ENCODE measurements around the gene ATP6V1G2.
A peak's percentile ranks its signal among the peaks of the same experiment; 100 is the strongest.

The ATP6V1G2 gene

DNA sequence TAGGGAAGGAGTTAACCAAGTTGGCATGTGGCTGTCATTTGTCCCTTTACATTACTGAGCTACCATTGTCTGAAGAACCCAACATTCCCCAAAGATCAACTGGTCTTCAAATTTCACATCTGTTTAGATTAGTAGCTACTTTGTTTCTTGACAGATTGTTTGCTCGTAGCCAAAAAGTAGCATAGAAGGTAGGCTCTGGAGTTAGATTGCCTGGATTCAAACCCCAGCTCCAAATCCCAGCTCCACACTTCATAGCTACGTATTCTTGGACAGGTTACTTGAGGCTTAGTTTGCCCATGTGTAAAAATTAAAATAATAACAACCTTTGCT lies 2.1 kb upstream of the ATP6V1G2 start:
- no peak for DNase-seq (ENCODE audit: low read depth, low spot score)

DNA sequence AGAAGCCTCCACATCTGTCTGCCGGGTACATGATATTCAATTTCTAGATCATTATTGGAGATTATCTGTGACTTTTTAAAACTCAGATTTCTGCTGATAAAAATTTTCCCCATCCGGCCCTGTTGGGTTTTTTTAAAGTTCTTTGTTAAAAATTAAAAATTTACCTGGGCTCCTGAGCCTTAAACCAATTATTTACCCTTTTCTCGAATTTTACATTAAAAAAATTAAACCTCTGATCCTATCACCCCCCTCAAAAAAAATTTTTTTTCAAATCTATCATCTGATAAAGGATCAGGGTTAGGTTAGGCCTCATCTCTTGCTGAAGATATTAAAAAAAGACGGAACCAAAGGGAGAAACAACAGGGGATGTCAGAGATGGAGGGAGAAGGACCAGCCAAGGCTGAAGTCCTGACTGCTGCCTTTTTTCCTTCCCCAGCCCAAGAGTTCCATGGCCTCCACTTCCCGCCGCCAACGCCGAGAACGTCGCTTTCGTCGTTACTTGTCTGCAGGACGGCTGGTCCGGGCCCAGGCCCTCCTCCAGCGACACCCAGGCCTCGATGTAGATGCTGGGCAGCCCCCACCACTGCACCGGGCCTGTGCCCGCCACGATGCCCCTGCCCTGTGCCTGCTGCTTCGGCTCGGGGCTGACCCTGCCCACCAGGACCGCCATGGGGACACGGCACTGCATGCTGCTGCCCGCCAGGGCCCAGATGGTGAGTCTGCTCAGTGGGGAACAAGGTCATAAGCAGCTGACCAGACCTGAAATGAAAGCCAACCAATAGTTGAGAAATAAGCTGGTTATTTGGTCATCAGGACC lies 1.5 kb upstream of the ATP6V1G2 start:
- no peak for DNase-seq (ENCODE audit: low read depth, low spot score)

DNA sequence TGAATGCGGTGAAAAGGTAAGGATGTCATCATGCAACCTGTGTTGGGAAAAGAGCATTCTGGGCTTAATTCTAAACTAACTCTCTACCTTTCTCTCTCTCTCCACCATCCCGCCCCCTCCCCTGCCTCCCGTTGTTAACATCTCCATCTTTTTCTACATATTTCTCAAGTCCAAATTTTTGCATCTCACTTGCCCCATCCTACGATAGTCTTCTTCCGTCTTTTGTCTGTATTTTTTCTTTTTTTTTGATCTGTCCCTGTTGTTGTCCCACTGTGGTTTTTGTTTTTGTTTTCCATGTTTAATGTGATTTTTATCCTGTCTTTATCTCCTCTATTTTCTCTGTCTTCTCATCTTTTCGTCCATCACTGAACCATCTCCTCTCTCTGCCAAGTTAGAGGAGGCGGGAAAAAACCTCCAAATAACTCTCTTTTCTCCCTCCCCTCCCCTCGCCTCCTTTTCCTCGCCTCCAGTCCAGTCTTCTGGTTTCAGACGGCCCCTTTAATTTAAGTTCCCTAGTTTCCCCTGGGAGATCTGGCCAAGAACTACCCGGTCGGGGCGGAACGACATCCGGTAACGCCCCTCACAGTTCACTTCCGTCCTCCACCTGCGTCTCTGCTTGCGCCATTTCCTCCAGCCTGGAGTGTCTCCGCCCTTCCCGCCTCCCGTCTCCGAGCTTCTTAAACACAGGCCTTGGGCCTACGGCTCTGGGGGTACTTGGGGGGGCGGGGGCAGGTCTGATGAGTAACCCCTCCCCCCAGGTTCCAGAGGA lies 734 bp upstream of the ATP6V1G2 start, which contains the start of gene NFKBIL1:
Gene NFKBIL1, plus strand, starts transcription at position 651 of the 769 bp plus-strand sequence. Its CDS starts 87 bp downstream, at position 738.
- DNase-seq (ENCODE audit: low read depth, low spot score), result peak; percentile 96

DNA sequence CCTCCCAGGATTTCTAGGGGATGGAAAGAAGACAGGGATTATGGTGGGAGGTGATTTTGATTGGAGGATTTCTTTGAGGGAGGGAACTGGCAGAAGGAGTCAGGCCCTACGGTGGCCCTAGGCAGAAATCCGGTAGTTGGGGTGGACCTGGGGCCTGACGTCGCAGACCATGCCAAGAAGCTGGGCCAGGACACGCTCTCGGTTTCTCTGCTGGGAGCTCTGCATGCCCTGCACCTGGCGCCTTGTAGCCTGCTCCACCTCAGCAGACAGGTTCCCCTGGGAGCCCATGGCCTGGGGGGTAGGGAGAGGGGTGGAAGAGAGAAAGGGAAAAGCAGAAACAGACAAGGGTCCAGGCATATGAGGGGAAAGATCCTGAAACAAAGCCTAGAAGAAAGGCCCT lies 1.1 kb downstream of the ATP6V1G2 start:
- no peak for DNase-seq (ENCODE audit: low read depth, low spot score)

DNA sequence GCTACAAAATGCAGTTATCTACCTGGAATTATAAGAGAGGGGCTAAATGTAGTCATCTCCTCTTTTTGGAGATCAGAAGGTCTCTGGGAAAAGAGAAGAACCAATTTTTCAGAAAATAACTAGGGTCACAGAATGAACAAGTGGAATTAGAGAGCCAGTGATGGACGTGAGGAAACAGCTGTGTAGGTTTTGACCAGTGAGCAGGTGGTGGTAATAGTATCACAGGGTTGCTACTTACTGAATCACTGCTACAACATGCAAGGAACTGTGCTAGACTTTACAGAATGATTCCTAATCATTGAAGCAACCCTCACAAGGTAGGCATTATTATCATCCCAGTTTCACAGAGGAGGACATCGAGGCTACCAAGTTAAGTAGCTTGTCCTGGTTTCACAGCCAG lies 1.7 kb downstream of the ATP6V1G2 start:
- DNase-seq (ENCODE audit: low read depth, low spot score), result no peak

DNA sequence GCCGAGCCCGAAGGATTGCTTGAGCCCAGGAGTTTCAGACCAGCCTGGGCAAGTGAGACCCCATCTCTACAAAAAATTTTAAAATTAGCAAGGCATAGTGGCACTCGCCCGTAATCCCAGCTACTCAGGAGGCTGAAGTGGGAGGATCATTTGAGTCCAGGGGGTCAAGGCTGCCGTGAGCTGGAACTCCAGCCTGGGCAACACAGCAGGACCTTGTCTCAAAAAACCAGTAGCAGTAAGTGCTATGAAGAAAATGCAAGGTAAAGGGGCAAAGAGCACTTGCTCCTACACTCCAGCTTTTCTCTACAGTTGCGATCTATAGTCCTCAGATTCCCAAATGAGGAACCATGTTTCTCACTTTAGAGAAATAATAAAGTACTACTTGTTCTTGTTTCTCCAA lies 2.8 kb downstream of the ATP6V1G2 start:
- no peak for DNase-seq (ENCODE audit: low read depth, low spot score)

DNA sequence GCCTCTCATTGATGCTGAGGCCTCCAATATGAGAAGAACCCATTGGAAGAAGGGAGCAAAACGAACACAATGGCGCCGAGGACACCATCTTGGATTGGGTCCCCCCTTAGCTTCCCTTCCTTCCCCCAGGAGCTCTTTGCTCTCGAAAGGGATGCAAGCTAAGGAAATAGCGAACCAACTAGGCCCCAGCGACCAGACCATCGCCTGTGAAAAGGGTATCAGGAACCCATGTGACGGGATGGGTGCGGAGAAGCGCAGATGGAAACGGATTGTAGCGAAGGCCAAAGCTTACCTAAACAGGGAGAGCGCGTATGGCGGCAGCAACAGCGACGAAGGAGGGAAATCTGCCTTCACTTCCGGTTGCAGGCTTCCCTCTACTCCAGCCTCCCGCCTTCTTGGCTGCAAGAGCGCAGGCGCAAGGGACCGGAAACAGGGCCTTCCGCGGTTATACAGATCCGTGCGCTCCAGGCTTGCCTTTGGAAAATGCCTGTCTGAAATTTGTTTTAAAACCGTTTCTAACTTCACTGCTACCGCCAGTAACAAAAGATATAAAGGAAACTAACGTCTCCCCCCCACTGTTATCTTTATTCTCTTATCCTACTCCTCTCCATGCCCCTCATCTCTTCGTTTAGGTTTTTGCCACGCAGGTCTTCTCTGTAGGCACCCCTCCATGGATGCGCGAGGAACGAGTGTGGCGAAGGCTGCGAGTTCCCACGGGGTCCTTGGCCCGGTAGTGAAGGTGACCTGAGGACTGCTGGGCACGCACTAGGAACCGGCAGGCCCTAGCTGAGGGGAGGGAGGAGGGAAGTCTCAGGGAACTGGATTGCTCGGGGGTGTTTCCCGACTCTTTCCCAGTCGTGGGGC lies 4.5 kb downstream of the ATP6V1G2 start, which contains the start of gene DDX39B:
Gene DDX39B, minus strand, starts transcription at position 346 of the 864 bp plus-strand sequence. CDS start 1,471 bp downstream, outside the sequence.
- peak; percentile 95 for DNase-seq (ENCODE audit: low read depth, low spot score)

DNA sequence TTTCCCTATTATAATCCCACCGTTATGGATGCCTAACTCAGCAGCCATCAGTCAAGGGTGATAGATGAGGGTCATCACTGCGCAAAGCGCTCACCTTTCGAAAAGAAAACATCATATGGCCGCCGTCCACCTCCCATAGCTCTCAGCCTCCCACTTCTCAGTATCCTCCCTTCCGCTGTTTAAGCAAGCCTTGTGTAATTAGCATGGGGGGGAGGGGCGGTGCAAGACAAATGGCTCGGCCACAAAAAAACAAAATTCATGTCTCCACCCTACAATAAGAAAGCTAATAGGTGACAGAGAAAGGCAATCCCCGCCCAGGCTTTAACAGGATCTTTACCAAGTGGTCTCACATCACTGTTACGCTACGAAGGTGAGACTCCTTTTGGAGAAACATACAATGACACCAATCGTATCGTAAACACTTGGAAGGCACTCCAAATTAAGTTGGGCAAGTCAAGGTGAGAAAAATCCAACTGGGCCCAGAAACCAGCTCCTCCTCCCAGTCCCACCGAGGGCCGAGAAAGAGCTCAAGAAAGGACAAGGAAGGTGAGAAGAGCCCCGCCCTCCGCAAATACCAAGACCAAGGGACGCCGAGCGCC lies 5.2 kb downstream of the ATP6V1G2 start:
- no peak for DNase-seq (ENCODE audit: low read depth, low spot score)

DNA sequence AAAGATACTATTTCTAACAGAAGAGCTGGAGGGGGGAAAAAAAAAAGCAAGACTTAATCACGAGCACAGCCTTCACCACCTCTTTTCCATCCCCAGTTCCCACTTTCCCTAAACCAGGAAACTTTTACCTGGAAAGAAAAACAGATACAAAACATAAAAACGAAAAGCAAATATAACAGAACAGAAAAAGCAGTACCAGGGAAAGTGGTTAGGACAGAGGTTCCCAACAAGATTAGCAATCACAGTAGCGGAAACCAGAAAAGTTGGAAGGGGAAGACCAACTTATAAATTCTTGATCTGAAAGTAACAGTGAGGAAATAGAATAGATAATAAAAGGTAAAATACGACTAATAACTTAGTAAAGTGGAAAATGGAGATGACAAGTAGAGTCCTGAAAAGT lies 5.8 kb downstream of the ATP6V1G2 start:
- DNase-seq (ENCODE audit: low read depth, low spot score), result no peak

DNA sequence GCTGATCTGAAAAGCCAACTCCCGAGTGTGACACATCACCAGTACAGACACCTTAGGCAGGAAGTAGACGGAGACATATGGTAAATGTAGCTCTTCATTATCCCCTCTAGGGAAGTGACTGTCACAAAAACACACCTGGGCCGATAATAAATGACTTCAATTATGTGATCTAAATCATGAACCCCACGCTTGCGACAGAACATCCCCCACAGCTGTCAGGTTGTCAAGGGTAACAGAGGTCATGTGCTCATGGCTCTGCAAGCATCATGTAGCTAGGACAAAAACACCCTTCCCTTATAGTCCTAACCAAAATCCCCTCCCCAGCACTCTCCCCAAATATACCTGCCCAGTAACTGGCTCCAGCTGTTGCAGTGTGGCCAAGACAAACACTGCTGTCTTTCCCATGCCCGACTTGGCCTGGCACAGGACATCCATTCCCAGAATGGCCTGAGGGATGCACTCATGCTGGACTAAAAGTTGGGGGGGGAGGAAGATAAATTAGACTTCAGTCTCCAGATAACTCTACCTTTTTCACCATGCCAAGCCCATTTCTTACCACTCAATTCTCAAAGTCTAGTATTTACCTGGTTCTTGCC lies 7.5 kb downstream of the ATP6V1G2 start:
- DNase-seq (ENCODE audit: low read depth, low spot score), result no peak

DNA sequence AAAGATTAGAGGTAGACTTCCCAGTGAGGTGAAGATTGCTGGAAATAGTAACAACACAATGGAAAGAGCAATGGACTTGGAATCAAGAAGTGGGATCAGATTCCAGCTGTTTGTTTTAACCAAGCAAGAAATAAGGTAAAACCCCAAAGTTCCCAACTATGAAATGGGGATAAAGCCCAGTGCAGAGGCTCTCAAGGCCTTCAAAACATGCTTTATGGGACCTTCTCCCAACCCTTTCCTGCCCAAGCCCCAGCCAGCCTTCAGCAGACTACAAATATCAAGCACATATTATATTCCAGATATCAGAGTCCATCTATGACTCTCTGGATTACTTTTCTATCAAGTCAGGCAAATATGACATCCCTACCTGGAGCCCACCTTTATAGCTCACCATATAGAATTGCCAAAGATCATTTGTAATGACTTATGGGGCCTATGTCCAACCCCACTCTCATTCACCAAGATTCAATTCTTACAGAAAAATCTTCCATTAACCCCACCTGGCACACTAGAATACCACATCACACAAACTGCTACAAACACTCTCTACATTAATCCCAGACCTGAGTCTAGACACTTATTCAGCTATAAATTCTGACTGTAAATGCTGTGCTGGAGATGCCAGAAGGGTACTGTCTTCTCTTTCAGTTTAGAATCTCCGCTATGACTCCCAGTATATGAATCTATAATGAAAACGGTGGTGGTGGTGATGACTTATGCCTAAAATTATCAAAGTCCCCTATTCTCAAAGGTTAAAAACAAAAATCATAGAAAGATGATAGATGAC lies 10.7 kb downstream of the ATP6V1G2 start:
- DNase-seq (ENCODE audit: low read depth, low spot score), result no peak

DNA sequence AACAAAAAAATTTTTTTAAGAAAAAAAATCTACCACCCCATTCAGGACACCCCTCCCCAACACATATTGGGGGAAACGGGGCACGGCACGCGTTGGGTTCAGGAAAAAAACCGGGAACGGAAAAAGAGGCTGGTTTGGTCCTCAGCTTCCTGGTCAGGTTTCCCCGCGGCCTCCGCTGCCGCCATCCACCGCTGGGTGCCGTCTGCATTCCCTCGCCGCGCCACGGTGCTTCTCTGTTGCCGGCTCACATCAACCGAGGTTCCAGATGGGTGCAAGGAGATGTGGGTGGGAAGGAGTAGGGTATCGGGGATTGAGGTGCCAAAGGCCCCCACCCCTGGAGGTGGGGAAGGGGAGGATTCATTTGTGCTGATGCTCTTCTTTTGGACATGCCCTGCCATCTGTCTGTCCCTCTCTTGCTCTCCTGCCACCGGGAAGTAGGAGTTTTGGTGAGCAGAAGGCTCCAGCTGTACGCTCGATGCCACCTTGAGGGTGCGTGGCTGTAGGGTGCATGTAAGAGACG lies 11.8 kb downstream of the ATP6V1G2 start:
- DNase-seq (ENCODE audit: low read depth, low spot score), result no peak

DNA sequence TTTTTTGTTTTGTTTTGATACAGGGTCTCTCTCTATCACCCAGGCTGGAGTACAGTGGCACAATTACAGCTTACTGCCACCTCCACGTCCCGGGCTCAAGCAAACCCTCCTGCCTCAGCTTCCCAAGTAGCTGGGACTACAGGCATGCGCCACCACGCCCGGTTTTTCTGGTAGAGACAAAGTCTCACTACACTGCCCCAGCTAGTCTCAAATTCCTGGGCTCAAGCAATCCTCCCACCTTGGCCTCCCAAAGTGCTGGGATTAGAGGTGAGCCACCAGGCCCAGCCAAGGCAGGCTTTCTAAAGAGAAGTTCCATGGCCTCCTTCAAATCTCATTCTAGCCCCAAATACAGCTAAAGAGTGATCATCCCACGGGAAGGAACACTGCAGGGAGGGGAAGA lies 12.4 kb downstream of the ATP6V1G2 start:
- DNase-seq (ENCODE audit: low read depth, low spot score), result no peak

DNA sequence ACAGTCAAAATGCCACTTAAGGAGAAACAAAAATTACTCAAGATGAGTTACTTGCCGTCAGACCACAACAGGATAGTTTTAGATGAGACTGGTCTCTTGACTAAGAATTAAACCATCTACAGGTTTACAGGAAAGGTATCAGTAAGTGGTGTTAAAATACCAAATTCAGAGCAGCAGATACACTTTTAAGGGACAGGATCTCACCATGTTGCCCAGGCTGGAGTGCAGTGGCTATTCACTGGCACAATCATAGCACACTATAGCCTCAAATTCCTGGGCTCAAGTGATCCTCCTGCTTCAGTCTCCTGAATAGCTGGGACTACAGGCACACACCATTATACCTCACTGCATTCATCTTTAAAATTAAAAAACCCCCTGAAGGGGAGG lies 13.0 kb downstream of the ATP6V1G2 start:
- no peak for DNase-seq (ENCODE audit: low read depth, low spot score)

DNA sequence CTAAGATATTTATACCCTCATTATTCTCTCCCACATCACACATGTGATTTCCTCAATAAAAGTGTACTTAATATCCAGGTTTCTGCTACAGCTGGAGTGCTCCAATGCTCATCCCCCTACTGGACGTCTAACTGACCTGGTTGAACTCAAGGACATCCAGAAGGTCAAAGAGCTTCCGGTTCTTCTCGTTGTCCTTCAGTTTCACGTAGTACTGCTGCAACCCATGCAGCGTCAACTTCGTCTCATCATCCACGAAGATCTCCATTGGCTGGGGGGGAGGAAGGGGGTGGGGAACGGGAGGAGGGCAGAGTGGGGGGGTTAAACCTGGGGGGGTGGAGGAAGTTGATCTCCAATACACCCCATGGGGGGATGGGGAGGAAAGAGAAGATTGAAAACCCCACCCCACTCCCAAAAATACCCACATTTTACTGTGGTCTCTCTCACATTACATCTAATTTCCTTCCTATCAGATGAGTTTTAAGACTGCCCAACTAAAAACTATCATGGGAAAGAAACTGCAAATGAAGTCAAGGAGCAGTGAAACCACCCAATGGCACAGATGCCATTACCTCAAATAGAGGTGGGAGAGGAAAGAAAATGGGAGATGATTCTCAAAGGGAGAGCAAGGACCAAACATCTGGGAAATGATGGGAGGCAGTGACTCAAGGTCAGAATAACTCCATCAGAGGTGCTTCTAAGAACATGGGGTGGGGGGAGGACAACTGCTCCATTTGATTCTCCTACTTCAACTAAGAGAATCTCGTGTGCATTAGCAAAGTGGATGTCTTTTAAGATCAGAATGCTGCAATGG lies 13.6 kb downstream of the ATP6V1G2 start:
- DNase-seq (ENCODE audit: low read depth, low spot score), result no peak

DNA sequence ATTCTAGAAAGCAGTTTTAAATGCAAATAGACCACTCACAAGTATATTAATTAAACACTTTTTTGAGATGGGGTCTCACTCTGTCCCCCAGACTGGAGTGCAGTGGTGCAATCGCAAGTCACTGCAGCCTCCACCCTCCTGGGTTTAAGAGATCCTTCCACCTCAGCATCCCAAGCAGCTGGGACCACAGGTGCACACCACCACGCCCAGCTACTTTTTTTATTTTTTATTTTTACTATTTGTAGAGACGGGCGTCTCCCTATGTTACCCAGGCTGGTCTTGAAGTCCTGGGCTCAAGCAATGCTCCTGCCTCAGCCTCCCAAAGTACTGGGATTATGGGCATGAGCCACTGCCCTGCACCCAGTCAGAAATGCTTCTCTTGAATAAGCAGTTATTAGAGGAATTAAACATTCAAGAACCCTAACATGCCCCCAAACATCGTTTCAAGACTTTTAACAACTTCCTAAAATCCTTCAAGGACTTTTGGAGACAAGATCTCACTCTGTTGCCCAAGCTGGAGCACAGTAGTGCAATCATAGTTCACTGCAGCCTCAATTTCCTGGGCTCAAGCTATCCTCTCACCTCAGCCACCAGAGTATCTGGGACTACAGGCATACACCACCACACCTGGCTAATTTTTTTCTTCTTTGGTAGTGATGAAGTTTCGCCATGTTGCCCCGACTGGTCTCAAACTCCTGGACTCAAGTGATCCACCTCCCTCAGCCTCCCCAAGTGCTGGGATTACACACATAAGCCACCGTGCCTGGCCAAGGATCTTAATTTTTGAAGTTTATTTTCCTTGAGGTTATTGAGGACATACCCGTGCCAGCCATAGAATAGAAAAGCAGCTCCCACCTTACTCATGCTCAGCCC lies 14.4 kb downstream of the ATP6V1G2 start:
- no peak for DNase-seq (ENCODE audit: low read depth, low spot score)

DNA sequence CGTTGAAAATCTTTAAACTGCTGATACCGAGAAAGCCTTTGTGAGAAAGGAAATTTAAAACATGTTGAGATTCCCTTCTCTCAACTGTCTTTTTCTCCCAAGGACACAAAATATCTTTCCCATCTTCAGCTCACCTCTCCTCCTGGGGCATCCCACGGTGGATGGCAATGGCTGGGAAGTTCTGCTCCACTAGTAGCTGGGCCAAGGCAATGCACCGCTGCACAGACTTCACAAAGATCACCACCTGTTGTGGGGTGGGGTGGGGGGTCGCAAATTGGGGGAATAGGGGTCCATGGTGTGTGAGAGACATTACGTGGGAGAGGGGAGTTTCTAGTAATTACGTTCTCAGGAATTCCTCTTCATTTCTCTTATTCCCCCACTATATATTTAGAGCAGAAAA lies 15.2 kb downstream of the ATP6V1G2 start:
- DNase-seq (ENCODE audit: low read depth, low spot score), result no peak

DNA sequence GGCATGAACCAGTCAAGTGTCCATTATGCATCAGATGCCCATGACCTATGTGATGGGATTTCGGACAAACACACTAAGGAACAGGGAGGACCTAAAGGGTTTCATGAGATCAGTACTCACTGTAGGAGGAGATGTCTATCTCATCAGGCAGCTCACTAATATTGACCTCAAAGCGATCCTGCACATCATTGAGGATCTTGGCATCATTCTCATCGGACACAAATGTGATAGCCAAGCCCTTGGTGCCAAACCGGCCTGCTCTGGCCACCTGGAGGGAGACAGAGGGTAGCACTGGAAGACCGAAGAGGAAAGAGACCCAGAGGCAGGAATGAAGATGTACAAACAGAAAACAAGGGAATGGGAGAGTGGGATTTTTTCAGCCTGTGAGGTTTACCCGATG lies 15.7 kb downstream of the ATP6V1G2 start:
- DNase-seq (ENCODE audit: low read depth, low spot score), result no peak
